Vagina (tissue), 2 donors: Measurements from ENCODE around the gene POLR3H.

Experiments used
- CTCF ChIP-seq, 3 experiments: fragments of 450-650 bp in 2 of 3; fragments of 200-600 bp in 1 of 3; sonication (generic) in 1 of 3; IDR thresholded peaks; one replicate each; pipeline ENCODE4 v1.5.1; 2017 to 2019; ENCODE audit warnings: antibody characterized with exemption in 3 of 3, mild to moderate bottlenecking in 2 of 3, moderate library complexity in 2 of 3
- POLR2A ChIP-seq, 2 donors: fragments of 450-650 bp; IDR thresholded peaks; one replicate each; pipeline ENCODE4 v1.6.1; 2017; ENCODE audit warnings: antibody characterized with exemption in 2 of 2, mild to moderate bottlenecking in 2 of 2, moderate library complexity in 2 of 2

GRCh38 chr22:41524809-41525449 lies 19.3 kb downstream of the POLR3H start:
- TF ChIP-seq POLR2A (IDR thresholded peaks at IDR 0.05) (no peak), CTCF (IDR thresholded peaks at IDR 0.05) (no peak)
